Liver (tissue), 9 donors: ENCODE data around the gene DCAKD. TPM values are rescaled to one million over a fixed set of nuclear protein-coding genes. Genes with fewer than 3 reads are reported as not detected.

Experiments
- DNase-seq: peaks from one replicate; pipeline ENCODE4 v3.0.0-alpha.2; 2017; ENCODE audit warnings: low spot score
- H3K27ac ChIP-seq, 2 donors: one replicate each; pipeline ENCODE4 v1.7.0; 2013; ENCODE audit warnings: inconsistent platforms in 2 of 2, low read length in 2 of 2, control low read depth in 1 of 2, low read depth in 1 of 2, mild to moderate bottlenecking in 1 of 2
- H3K27me3 ChIP-seq, 4 donors: one replicate each; pipeline versions ENCODE4 v1.6.1 to v1.7.0; 2013; ENCODE audit warnings: low read length in 3 of 4, inconsistent platforms in 1 of 4, mild to moderate bottlenecking in 1 of 4, moderate library complexity in 1 of 4; ENCODE audit not compliant: control insufficient read depth in 4 of 4, insufficient read depth in 4 of 4
- H3K36me3 ChIP-seq, 4 donors: one replicate each; pipeline versions ENCODE4 v1.6.1 to v1.7.0; 2013; ENCODE audit warnings: low read length in 3 of 4, mild to moderate bottlenecking in 3 of 4, low read depth in 1 of 4, moderate library complexity in 1 of 4; ENCODE audit not compliant: control insufficient read depth in 4 of 4, insufficient read depth in 3 of 4
- H3K4me1 ChIP-seq, 4 donors: one replicate each; pipeline versions ENCODE4 v1.6.1 to v1.7.0; 2013; ENCODE audit warnings: low read length in 3 of 4, mild to moderate bottlenecking in 3 of 4, moderate library complexity in 1 of 4; ENCODE audit not compliant: control insufficient read depth in 4 of 4, insufficient read depth in 4 of 4
- H3K4me3 ChIP-seq, 3 donors: one replicate each; pipeline versions ENCODE4 v1.6.1 to v1.7.0; 2013; ENCODE audit warnings: low read length in 3 of 3, control low read depth in 1 of 3, low read depth in 1 of 3, mild to moderate bottlenecking in 1 of 3
- H3K9ac ChIP-seq, 2 donors: one replicate each; pipeline ENCODE4 v1.7.0; 2013; ENCODE audit warnings: low read length in 2 of 2, mild to moderate bottlenecking in 2 of 2, moderate library complexity in 2 of 2, control low read depth in 1 of 2, low read depth in 1 of 2
- H3K9me3 ChIP-seq, 4 donors: one replicate each; pipeline versions ENCODE4 v1.6.1 to v1.7.0; 2013; ENCODE audit warnings: low read length in 3 of 4; ENCODE audit not compliant: control insufficient read depth in 4 of 4
- CTCF ChIP-seq: fragments of 150-350 bp; IDR thresholded peaks from 2 replicates; pipeline ENCODE4 v1.5.1; 2017; ENCODE audit warnings: improper control_type of control experiment, low read depth, low read length; ENCODE audit not compliant: missing input control
- EGR1 ChIP-seq, 2 donors: IDR thresholded peaks; 2 replicates each; pipeline ENCODE4 v1.6.1; 2016 to 2018; ENCODE audit warnings: antibody characterized with exemption in 2 of 2, low read depth in 2 of 2
- FOXA1 ChIP-seq: IDR thresholded peaks from 2 replicates; pipeline ENCODE4 v1.6.1; 2016; ENCODE audit warnings: antibody characterized with exemption
- FOXA2 ChIP-seq: IDR thresholded peaks from 2 replicates; pipeline ENCODE4 v1.6.1; 2016; ENCODE audit warnings: antibody characterized with exemption
- GABPA ChIP-seq, 2 donors: IDR thresholded peaks in 1 of 2; conservative IDR thresholded peaks in 1 of 2; 2 replicates each; pipeline ENCODE4 v1.6.1; 2016; ENCODE audit warnings: antibody characterized with exemption in 2 of 2, mild to moderate bottlenecking in 1 of 2, moderate library complexity in 1 of 2
- HNF4A ChIP-seq, 2 donors: conservative IDR thresholded peaks; 2 replicates each; pipeline ENCODE4 v1.6.1; 2016; ENCODE audit warnings: antibody characterized with exemption in 2 of 2, mild to moderate bottlenecking in 2 of 2
- HNF4G ChIP-seq: IDR thresholded peaks from 2 replicates; pipeline ENCODE4 v1.6.1; 2016; ENCODE audit warnings: antibody characterized with exemption
- JUND ChIP-seq, 2 donors: IDR thresholded peaks; 2 replicates each; pipeline ENCODE4 v1.6.1; 2016; ENCODE audit warnings: antibody characterized with exemption in 2 of 2
- NR2F2 ChIP-seq: IDR thresholded peaks from 2 replicates; pipeline ENCODE4 v1.6.1; 2016; ENCODE audit warnings: antibody characterized with exemption
- RAD21 ChIP-seq, 2 donors: IDR thresholded peaks; 2 replicates each; pipeline ENCODE4 v1.6.1; 2016; ENCODE audit warnings: antibody characterized with exemption in 2 of 2, mild to moderate bottlenecking in 2 of 2
- REST ChIP-seq: IDR thresholded peaks from 2 replicates; pipeline ENCODE4 v1.6.1; 2016; ENCODE audit warnings: antibody characterized with exemption, mild to moderate bottlenecking
- RXRA ChIP-seq, 2 donors: IDR thresholded peaks; 2 replicates each; pipeline ENCODE4 v1.6.1; 2017 to 2018; ENCODE audit warnings: antibody characterized with exemption in 2 of 2, mild to moderate bottlenecking in 1 of 2
- SP1 ChIP-seq: IDR thresholded peaks from 2 replicates; pipeline ENCODE4 v1.6.1; 2018; ENCODE audit warnings: antibody characterized with exemption, mild to moderate bottlenecking
- TAF1 ChIP-seq: conservative IDR thresholded peaks from 2 replicates; pipeline ENCODE4 v1.6.1; 2016; ENCODE audit warnings: antibody characterized with exemption, mild to moderate bottlenecking
- YY1 ChIP-seq: IDR thresholded peaks from 2 replicates; pipeline ENCODE4 v1.6.1; 2016; ENCODE audit warnings: antibody characterized with exemption, mild to moderate bottlenecking
- ZBTB33 ChIP-seq: IDR thresholded peaks from 2 replicates; pipeline ENCODE4 v1.6.1; 2016; ENCODE audit warnings: antibody characterized with exemption
- WGBS: extraction: QIAGEN DNeasy Blood & Tissue Kit; methylation state at CpG from one replicate; pipeline ENCODE4 v1.1.7; 2013; 5-methylcytosine and 5-hydroxymethylcytosine counted together
- polyA plus RNA-seq, 2 donors: library from polyadenylated mRNA; stranded (reverse) in 1 of 2; unstranded in 1 of 2; fragments of 200-250 nt in 1 of 2; fragments of >200 nt in 1 of 2; fragmentation: Nextera tagmentation in 1 of 2; extraction: Ambion mirVana in 1 of 2; gene quantifications; one replicate each; pipeline versions ENCODE4 v1.2.1 to v1.2.3, GENCODE V29; 2013 to 2015
- total RNA-seq, 2 donors: library from RNA; depleted of rRNA; stranded (reverse); fragments of >200 nt; gene quantifications; one replicate each; pipeline ENCODE4 v1.2.3, GENCODE V29; 2014
- TF ChIP-seq, protein P1 (sequence below): IDR thresholded peaks from 2 replicates; pipeline ENCODE4 v1.6.1; 2016; ENCODE audit warnings: antibody characterized with exemption
- TF ChIP-seq, protein P2 (sequence below): IDR thresholded peaks from 2 replicates; pipeline ENCODE4 v1.6.1; 2016; ENCODE audit warnings: antibody characterized with exemption
- donor health status: healthy.
- donor health status: healthy.
- donor health status: healthy.
- donor health status: healthy.
- donor health status: healthy.

DCAKD gene
- total and polyA plus RNA-seq, 4 donors: 9.7 to 22.9 (median 14.6) TPM

DNA sequence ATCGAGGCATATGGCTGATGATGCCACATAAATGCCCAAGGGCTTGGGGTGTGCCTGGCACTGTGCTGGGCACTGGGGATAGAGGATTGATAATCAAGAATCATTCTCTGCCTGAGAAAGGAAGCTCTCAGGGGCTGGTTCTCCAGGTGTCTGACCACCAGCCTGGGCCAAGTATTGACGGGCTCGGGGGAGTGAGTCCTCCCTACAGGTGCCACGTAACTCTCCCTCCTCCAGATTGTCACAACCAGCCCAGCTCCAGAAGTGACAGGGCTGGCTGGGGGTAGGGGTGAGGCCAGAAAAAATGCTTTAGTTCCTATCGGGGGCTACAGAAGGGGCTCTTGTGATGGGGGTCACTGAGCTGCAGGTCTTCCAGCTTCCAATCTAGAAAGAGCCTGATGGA lies 72.6 kb downstream of the DCAKD start:
- H3K27me3 ChIP-seq: no peaks in the 10 kb centered on the region
- no peak for DNase-seq
- WGBS: 90% methylated on average over 5 of the region's 5 CpGs
- TF ChIP-seq ZBTB33: no peak
- TF ChIP-seq NR2F2: no peak
- no peak for TF ChIP-seq YY1
- TF ChIP-seq TAF1: no peak
- TF ChIP-seq, protein P1, sequence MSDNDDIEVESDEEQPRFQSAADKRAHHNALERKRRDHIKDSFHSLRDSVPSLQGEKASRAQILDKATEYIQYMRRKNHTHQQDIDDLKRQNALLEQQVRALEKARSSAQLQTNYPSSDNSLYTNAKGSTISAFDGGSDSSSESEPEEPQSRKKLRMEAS: no peak
- TF ChIP-seq RXRA (IDR thresholded peaks at IDR 0.05): no peak
- TF ChIP-seq FOXA1: no peak
- TF ChIP-seq HNF4G: no peak
- TF ChIP-seq EGR1 (IDR thresholded peaks at IDR 0.05; ENCODE audit: low read depth in 2 of 2): no peak
- TF ChIP-seq HNF4A (conservative IDR thresholded peaks at IDR 0.05): no peak
- no peak for TF ChIP-seq REST
- TF ChIP-seq GABPA (IDR thresholded peaks at IDR 0.05 in 1 of 2, conservative IDR thresholded peaks at IDR 0.05 in 1 of 2): no peak
- TF ChIP-seq, protein P2, sequence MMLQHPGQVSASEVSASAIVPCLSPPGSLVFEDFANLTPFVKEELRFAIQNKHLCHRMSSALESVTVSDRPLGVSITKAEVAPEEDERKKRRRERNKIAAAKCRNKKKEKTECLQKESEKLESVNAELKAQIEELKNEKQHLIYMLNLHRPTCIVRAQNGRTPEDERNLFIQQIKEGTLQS: no peak
- no peak for TF ChIP-seq RAD21 (IDR thresholded peaks at IDR 0.05)
- TF ChIP-seq JUND (IDR thresholded peaks at IDR 0.05): no peak
- no peak for TF ChIP-seq CTCF
- no peak for TF ChIP-seq SP1
- no peak for TF ChIP-seq FOXA2
- no peaks in the 10 kb centered on the region for H3K36me3 ChIP-seq
- no peak overlapping the region for H3K4me3 ChIP-seq
- H3K27ac ChIP-seq: no peak overlapping the region
- H3K9me3 ChIP-seq: no peaks in the 10 kb centered on the region
- no peak overlapping the region for H3K9ac ChIP-seq
- peaks cover 7 to 19% (median 14%) of the 10 kb centered on the region in 4 donors for H3K4me1 ChIP-seq
